SKM-1 (cell line): ENCODE data around the gene TP53BP2.

Experiments
- DNase-seq: peaks from one replicate; lab custom pipeline; 2025; ENCODE audit not compliant: unreplicated experiment; lab: John Stamatoyannopoulos, UW

The TP53BP2 gene

GRCh38 chr1:223765719-223766340, 79.9 kb downstream of the TP53BP2 start:
- DNase-seq = no peak

- no peak for DNase-seq
These were observed 80.6 kb downstream of the TP53BP2 start for GRCh38 chr1:223765036-223765718.

GRCh38 chr1:223763881-223764280, 81.9 kb downstream of the TP53BP2 start:
- DNase-seq = no peak

GRCh38 chr1:223763251-223763650, 82.5 kb downstream of the TP53BP2 start:
- no peak for DNase-seq

GRCh38 chr1:223761411-223761810, 84.3 kb downstream of the TP53BP2 start:
- no peak for DNase-seq

GRCh38 chr1:223760833-223761232, 84.9 kb downstream of the TP53BP2 start:
- no peak for DNase-seq

- DNase-seq = no peak
These were observed 86.5 kb downstream of the TP53BP2 start for GRCh38 chr1:223759273-223759672.

- no peak for DNase-seq
These were observed 87.0 kb downstream of the TP53BP2 start for GRCh38 chr1:223758734-223759133.

- DNase-seq = no peak
These were observed 88.7 kb downstream of the TP53BP2 start for GRCh38 chr1:223756806-223757700.

- no peak for DNase-seq
These were observed 89.6 kb downstream of the TP53BP2 start for GRCh38 chr1:223755992-223756775.

- DNase-seq = no peak
These were observed 90.3 kb downstream of the TP53BP2 start for GRCh38 chr1:223755432-223755792.

- DNase-seq = no peak
These were observed 90.9 kb downstream of the TP53BP2 start for GRCh38 chr1:223754681-223755431.

- no peak for DNase-seq
These were observed 92.8 kb downstream of the TP53BP2 start for GRCh38 chr1:223752721-223753515.

- no peak for DNase-seq
These were observed 94.1 kb downstream of the TP53BP2 start for GRCh38 chr1:223751696-223752095.

GRCh38 chr1:223750730-223751570, 94.8 kb downstream of the TP53BP2 start:
- no peak for DNase-seq

- DNase-seq = peak; percentile 17
These were observed 96.7 kb downstream of the TP53BP2 start for GRCh38 chr1:223748773-223749733.

GRCh38 chr1:223748405-223748772, 97.4 kb downstream of the TP53BP2 start:
- no peak for DNase-seq
